HuH-7 (cell line): ENCODE measurements around the gene BICRA.
"Not testable (repeated sequence)": the region's sequence is repeated elsewhere in the genome, so short reads cannot be mapped to it uniquely, and the experiment has no call there.

Experiments
- DNase-seq: peaks from one replicate; pipeline ENCODE4 v3.0.0; 2011; ENCODE audit warnings: low spot score

BICRA gene

GRCh38 chr19:47694466-47695273, 85.7 kb downstream of the BICRA start:
- no peak for DNase-seq

- no peak for DNase-seq
These were observed 86.8 kb downstream of the BICRA start for GRCh38 chr19:47695533-47696262.

GRCh38 chr19:47696635-47697034, 87.7 kb downstream of the BICRA start:
- no peak for DNase-seq

- DNase-seq = peak; percentile 94
These were observed 89.1 kb downstream of the BICRA start for GRCh38 chr19:47697863-47698609.

GRCh38 chr19:47698631-47699359, 89.9 kb downstream of the BICRA start:
- no peak for DNase-seq

GRCh38 chr19:47699360-47699917, 90.5 kb downstream of the BICRA start:
- DNase-seq = peak; percentile 96

- DNase-seq = no peak
These were observed 92.2 kb downstream of the BICRA start for GRCh38 chr19:47700934-47701716.

GRCh38 chr19:47701717-47702552, 93.0 kb downstream of the BICRA start:
- no peak for DNase-seq

GRCh38 chr19:47702671-47703070, 93.7 kb downstream of the BICRA start:
- no peak for DNase-seq

- no peak for DNase-seq
These were observed 94.4 kb downstream of the BICRA start for GRCh38 chr19:47703301-47703700.

- DNase-seq = no peak
These were observed 95.1 kb downstream of the BICRA start for GRCh38 chr19:47704024-47704423.

- DNase-seq = no peak
These were observed 95.7 kb downstream of the BICRA start for GRCh38 chr19:47704656-47705055.

- DNase-seq = peak; percentile 88
These were observed 98.4 kb downstream of the BICRA start for GRCh38 chr19:47707135-47707925.

- DNase-seq = no peak
These were observed 102.8 kb downstream of the BICRA start for GRCh38 chr19:47711652-47712242.

GRCh38 chr19:47713046-47714021, 104.4 kb downstream of the BICRA start, which contains the start of gene EHD2:
TSS of gene EHD2 (plus strand) at chr19:47713422. CDS start at chr19:47716613, 3,191 bp downstream.
- peak; percentile 79 for DNase-seq

GRCh38 chr19:47714339-47714738, 105.4 kb downstream of the BICRA start:
- no peak for DNase-seq

GRCh38 chr19:47714855-47715254, 105.9 kb downstream of the BICRA start:
- DNase-seq = not testable (repeated sequence)
